HG02938 (cell line): ENCODE data around the gene MUCL3.
"Not testable (repeated sequence)": the region's sequence is repeated elsewhere in the genome, so short reads cannot be mapped to it uniquely, and the experiment has no call there.

Experiments used
- ATAC-seq: cut with Tn5 transposase; IDR thresholded peaks from one replicate; pipeline ENCODE4 v1.9.1; 2021; ENCODE audit warnings: mild to moderate bottlenecking, moderate library complexity; ENCODE audit not compliant: unreplicated experiment

MUCL3 gene, protein sequence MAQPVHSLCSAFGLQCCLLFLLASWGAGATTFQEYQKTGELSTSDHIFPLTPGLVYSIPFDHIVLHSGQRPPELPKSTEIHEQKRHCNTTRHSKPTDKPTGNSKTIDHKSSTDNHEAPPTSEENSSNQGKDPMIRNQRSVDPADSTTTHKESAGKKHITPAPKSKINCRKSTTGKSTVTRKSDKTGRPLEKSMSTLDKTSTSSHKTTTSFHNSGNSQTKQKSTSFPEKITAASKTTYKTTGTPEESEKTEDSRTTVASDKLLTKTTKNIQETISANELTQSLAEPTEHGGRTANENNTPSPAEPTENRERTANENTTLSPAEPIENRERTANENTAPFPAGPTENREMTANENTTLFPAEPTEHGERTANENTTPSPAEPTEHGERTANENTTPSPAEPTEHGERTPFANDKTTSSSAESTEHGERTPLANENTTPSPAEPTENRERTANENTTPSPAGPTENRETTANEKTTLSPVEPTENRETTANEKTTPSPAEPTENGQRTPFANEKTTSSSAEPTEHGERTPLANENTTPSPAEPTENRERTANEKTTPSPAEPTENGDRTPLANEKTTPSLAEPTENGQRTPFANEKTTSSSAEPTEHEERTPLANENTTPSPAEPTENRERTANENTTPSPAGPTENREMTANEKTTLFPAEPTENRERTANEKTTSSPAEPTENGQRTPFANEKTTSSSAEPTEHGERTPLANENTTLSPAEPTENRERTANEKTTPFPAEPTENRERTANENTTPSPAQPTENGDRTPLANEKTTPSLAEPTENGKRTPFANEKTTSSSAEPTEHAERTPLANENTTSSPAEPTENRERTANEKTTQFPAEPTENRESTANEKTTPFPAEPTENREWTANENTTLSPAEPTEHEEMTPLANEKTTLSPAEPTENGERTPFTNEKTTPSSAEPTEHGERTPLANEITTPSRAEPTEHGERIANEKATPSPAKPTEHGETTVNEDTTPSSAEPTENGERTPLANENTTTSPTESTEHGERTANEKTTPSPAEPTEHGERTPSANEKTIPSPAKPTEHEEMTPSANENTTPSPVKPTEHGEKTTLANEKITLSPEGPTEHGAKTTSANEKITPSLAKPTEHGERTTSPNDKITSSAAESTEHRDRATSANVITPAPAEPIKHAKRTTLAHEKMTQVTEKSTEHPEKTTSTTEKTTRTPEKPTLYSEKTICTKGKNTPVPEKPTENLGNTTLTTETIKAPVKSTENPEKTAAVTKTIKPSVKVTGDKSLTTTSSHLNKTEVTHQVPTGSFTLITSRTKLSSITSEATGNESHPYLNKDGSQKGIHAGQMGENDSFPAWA (N-terminal part only)

DNA sequence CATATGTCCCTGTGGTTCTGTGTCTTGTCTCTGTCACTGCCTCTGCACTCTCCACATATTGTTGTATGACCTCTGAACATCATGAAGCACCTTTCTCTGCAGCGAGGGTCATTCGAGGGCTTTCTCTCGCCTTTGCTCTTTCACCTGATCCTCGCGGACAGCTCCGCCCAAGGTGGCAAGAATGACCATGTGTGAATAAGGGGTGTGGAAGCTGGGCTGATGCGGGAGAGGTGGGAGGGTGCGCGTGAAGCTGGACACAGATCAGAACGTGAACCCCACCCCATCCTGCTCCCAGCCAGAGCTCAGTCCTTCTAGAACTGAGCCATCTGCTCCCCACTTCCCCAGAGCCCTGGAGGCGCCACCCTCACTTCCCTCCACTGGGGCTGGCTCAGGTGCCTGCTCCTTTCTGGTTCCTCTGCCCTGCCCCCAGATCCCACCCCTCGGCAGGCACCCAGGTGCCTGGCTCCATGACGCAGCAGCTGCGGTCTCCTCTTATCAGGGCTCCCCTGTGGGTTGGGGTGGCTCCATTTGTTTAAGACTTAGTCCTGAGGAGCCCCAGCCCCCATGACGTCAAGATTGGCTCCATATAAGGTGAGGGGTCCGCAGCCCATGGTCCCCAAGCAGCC is at the start of gene MUCL3:
Gene MUCL3, plus strand, starts transcription at position 613 of the 626 bp plus-strand sequence. CDS start 27 bp downstream, outside the sequence.
- ATAC-seq, result no peak

DNA sequence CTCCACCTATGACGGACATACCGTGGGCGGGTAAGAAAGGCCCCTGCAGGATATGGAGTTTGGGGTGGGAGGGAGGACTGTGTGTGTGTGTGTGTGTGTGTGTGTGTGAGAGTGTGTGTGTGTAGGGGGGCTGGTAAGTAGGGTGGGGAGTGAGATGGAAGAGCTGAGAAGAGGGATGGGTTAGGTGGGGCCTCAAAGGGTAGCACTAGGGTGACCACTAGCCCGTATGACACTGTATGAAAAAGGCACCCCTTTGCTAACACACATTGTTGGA is 49.4 kb upstream of the MUCL3 start:
- no peak for ATAC-seq

DNA sequence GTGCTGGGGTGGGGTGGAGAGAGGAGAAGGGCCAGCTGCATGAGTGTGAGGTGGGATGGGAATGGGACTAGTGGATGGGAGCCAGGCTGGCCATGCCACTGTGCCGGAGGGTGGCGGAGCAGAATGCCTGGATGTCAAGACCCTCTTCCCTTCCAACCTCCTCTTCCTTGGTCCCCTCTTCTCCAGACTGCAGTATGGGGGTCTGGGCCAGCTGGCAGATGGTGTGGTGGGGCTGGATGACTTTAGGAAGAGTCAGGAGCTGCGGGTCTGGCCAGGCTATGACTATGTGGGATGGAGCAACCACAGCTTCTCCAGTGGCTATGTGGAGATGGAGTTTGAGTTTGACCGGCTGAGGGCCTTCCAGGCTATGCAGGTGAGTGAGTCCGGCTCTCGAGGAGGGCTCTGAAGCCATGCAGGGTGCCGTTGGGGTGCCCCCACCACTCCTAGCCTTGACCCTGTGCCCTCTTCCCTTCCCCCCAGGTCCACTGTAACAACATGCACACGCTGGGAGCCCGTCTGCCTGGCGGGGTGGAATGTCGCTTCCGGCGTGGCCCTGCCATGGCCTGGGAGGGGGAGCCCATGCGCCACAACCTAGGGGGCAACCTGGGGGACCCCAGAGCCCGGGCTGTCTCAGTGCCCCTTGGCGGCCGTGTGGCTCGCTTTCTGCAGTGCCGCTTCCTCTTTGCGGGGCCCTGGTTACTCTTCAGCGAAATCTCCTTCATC is 48.8 kb upstream of the MUCL3 start:
- no peak for ATAC-seq

DNA sequence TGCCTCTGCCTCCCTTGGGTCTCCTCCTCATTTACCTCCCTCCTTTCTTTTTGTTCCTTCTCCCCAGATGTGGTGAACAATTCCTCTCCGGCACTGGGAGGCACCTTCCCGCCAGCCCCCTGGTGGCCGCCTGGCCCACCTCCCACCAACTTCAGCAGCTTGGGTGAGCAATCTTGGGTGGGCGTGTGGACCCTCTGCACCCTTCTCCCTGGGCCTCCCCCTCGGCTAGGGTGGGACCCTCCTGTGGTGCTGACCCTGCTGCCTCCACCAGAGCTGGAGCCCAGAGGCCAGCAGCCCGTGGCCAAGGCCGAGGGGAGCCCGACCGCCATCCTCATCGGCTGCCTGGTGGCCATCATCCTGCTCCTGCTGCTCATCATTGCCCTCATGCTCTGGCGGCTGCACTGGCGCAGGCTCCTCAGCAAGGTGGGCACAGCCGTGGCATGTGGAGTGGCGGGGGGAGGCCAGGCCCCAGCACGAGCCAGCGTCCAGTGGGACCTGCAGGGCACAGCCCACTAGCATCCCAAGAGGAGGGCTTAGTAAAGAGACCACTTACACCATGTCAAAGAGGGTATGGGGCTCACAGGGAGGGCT is 47.7 kb upstream of the MUCL3 start:
- ATAC-seq, result no peak

DNA sequence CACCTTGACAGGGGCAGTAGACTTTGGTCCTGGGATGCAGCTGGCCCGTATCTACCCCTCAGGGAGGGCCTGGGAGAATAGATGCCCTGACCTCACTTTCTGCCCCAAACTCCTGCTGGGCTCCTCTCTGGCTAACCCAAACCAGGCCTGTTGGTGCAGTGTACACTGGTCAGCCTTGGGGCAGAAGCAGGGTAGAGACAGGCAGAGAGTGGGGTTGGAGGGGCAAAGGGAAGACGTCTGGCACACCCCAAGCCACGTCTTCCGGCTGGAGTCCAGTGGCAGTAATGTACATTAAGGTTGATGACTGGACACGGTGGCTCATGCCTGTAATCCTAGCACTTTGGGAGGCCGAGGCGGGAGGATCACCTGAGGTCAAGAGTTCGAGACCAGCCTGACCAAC is 47.1 kb upstream of the MUCL3 start:
- ATAC-seq, result no peak

DNA sequence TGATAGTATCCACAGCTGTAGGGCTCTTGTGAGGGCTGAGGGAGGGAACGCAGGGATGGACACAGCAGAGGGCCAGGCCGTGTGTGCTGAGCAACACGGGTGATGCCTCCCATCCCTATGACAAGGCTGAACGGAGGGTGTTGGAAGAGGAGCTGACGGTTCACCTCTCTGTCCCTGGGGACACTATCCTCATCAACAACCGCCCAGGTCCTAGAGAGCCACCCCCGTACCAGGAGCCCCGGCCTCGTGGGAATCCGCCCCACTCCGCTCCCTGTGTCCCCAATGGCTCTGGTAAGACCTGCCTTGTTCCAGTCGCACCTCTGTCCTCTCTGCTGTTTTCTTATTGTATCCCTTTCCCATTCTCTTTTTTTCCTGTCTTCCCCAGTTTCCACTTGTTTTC is 46.4 kb upstream of the MUCL3 start:
- ATAC-seq, result no peak

DNA sequence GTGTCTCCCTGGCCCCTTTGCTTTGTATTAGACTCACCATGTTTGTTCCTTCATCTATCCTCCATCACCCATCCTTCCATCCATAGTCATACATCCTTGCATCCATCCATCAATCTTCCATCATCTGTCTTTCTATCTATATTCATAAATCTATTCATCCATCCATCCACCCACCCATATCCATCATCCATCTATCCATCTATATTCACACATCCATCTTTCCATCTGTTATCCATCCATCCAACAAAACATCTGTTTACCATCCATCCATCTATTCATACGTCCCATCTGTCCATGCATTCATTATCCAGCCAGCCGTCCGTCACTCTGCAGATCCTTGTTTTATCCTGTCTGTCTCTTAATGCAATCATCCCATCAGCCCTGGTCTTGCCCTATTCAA is 45.8 kb upstream of the MUCL3 start:
- ATAC-seq, result no peak

DNA sequence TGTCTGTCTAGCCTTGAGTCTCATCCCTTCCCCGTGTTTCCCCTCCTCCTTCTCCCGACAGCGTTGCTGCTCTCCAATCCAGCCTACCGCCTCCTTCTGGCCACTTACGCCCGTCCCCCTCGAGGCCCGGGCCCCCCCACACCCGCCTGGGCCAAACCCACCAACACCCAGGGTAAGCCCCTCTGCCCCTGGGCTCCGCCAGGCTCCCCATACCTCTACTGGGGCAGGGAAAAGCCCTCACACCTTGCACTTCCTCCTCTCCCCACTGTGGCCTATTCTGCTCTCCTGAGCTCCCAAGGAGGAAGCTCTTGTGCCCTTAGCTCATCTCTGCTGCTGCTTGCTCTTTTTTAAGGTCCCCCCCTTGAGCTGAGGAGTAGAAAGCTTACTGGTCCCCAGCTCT is 45.4 kb upstream of the MUCL3 start:
- ATAC-seq, result no peak

DNA sequence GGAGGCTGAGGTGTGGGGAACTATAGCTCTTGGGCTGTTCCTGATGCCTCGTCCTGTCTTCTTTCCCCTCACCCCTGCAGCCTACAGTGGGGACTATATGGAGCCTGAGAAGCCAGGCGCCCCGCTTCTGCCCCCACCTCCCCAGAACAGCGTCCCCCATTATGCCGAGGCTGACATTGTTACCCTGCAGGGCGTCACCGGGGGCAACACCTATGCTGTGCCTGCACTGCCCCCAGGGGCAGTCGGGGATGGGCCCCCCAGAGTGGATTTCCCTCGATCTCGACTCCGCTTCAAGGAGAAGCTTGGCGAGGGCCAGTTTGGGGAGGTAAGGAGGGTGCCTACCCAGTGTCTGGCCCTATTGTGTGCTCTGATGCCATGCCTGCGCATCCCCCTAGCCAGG is 44.2 kb upstream of the MUCL3 start:
- no peak for ATAC-seq

DNA sequence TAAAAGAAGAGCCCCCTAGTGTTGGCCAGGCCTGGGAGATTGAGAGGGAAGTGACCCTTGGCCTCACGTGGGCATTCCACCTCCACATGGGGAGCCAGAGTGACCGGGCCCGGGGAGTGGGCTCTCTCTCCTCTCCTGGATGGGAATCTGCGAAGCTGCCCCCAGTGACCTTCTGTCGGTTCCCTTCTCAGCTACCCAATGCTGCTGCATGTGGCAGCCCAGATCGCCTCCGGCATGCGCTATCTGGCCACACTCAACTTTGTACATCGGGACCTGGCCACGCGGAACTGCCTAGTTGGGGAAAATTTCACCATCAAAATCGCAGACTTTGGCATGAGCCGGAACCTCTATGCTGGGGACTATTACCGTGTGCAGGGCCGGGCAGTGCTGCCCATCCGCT is 42.9 kb upstream of the MUCL3 start:
- ATAC-seq, result no peak

DNA sequence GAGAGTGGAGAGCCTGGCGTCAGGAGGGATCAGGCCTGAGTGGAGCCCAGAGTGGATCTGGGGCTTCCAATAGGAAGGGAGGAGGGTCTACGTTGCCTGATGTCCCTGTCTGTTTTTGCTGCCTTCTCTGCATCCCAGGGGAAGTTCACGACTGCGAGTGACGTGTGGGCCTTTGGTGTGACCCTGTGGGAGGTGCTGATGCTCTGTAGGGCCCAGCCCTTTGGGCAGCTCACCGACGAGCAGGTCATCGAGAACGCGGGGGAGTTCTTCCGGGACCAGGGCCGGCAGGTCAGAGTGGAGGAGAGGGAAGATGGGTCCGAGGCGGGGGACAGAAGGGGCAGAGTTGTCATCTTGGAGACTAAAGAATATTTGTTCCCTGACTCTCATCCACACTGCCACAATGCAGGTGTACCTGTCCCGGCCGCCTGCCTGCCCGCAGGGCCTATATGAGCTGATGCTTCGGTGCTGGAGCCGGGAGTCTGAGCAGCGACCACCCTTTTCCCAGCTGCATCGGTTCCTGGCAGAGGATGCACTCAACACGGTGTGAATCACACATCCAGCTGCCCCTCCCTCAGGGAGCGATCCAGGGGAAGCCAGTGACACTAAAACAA is 41.9 kb upstream of the MUCL3 start:
- ATAC-seq, result no peak

DNA sequence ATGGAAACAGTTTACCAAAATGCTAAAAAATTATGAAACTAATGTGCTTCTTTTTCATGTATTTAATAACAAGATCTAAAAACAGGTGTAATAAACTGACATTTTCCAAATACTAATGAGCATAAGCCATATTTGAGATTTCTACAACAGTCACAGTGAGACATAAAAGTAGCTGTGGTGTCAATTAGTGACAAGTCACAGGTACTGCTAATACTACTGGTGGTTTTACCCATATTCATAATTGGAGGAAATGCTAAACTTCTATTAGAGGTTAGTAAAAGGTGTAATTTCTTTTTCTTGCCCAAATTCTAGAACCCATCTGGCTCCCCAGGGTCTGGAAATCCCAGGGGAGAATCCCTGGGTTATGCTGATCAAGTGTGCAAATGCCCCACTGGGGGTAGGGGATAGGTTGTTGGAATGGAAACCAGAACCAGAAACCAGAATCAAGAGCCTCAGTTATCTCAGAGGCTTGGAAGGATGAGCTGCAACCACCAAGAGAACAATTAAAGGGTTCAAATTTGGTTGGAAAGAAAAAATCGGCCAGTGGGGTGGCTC is 39.8 kb upstream of the MUCL3 start:
- ATAC-seq, result no peak

DNA sequence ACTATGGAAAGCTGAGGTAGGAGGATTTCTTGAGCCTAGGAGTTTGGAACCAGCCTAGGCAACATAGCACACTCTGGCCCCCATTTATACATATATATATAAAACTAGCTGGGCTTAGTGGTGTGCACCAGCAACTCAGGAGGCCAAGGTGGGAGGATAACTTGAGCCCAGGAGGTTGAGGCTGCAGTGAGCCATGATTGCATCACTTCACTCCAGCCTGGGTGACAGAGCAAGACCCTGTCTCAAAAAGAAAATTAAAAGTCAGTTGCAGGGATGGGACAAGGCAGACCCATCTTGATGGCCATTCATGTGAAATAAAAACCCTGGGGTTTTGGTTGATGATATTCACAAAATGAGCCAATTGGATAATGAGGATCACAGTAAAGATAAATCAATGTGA is 39.3 kb upstream of the MUCL3 start:
- no peak for ATAC-seq

DNA sequence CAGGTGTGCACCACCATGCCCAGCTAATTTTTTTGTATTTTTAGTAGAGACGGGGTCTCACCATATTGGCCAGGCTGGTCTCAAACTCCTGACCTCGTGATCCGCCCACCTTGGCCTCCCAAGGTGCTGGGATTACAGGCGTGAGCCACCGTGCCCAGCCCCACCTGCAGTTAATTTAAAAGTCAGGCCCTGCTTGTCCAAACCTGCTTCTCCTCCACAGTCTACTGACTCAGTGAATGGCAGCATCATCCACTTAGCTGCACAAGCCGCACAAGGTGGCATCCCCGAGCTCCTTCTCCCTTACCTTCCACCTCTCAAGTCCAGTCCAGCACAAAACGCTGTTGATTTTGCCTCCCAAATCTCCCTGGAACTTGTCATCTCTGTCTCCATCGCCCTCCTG is 38.6 kb upstream of the MUCL3 start:
- ATAC-seq, result not testable (repeated sequence)

DNA sequence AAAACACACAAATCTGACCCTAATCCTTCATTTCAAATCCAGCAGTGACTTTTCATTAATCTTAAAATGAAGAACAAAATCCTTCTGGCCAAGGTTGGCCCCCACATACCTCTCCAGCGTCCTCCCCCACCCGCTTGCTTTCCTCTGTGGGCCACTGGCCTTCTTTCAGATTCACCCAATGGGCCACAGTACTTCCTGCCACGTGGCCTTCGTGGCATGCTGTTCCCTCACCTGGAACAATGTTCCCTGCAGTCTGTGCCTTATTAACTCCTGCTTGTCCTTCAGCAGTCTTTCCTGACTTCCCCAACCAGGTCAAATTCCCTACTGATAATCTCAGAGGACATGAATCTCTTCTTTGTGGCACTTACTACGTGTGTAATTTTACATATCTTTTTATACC is 38.1 kb upstream of the MUCL3 start:
- no peak for ATAC-seq

DNA sequence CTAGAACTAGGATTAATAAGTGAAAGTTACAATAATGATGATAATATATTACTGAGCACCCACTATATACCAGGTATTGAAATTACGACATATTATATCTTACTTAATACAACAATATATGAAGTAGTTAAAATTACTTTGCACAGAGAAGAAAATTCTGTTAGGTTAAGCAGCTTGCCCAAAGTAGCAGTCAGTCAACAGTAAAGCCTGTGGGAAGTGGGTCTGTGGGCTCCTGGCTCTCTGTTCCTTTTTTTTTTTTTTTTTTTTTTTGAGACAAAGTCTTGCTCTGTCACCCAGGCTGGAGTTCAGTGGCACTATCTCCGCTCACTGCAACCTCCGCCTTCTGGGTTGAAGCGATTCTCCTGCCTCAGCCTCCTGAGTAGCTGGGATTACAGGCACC is 37.5 kb upstream of the MUCL3 start:
- ATAC-seq, result no peak

DNA sequence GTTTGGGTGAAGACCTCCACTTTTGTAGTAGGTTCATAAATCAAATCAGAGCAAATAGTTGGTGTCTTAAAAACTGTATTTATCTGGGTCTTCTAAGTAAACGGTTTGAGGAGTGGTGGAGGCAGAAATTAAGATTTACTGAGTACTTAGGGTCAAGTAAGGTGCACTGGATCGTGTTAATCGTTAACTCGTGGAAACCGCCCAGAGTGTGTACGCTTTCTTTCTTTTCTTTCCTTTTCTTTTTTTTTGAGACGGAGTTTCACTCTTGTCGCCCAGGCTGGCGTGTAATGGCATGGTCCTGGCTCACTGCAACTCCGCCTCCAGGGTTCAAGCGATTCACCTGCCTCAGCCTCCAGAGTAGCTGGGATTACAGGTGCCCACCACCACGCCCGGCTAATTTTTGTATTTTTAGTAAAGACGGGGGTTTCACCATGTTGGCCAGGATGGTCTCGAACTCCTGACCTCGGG is 33.4 kb upstream of the MUCL3 start:
- ATAC-seq, result not testable (repeated sequence)

DNA sequence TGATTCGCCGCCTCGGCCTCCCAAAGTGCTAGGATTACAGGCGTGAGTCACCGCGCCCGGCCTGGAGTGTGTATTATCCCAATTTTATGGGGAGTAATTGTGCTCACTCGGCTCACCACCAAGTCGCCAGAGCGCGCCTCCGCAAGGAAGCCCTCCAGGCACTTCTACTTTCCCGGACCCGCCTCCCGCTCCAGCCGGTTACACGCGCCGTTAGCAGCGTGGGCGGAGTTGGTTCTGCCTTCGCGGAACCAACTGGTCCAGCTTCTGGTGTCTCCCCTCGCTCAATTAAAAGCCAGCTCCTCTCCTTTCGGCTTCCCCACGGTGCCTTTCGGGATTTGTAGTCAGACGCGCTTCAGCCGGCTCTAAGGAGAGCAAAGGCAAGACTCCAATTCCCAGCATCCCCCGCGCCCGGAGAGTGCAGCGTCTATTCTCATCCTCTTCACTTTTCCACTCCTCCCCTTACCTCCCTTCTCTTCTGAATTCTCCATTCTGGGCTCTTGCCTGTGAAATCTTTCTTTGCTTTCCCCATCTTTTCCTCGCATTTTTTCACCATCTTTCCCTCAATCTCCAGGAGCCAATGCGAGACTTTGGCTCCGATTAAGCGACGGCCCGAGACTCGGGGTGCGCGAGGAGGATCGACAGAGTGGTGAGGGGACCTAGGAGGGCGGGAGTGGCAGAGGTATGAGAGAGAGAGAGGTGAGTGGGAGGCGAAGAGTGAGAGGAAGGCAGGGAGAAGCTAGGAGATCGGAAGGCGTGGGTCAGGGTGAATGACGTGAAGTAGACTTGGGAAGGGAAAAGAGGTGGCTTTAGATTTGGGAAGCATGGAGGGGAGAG is 32.8 kb upstream of the MUCL3 start, which contains the start of gene GTF2H4:
Gene GTF2H4, plus strand, starts transcription at position 450 of the 834 bp plus-strand sequence.
- peak; percentile 91 for ATAC-seq
